HFFc6 (cell line): Measurements from ENCODE around the gene NEGR1. TPM values are rescaled to one million over a fixed set of nuclear protein-coding genes. Genes with fewer than 3 reads are reported as not detected.

ENCODE experiments used
- DNase-seq: peaks from one replicate; pipeline ENCODE4 v3.0.0-alpha.2; 2018
- H3K27ac Mint-ChIP-seq: 2 replicates; pipeline ENCODE4 v1.8.0; 2020; ENCODE audit warnings: mild to moderate bottlenecking, mixed read lengths
- H3K27me3 Mint-ChIP-seq: 2 replicates; pipeline ENCODE4 v1.8.0; 2021; ENCODE audit warnings: mild to moderate bottlenecking, moderate library complexity, mixed read lengths; ENCODE audit not compliant: insufficient read depth
- H3K36me3 Mint-ChIP-seq: 2 replicates; pipeline ENCODE4 v1.8.0; 2021; ENCODE audit warnings: low read depth, mixed read lengths
- H3K4me1 Mint-ChIP-seq: 2 replicates; pipeline ENCODE4 v1.8.0; 2020; ENCODE audit warnings: low read depth, mixed read lengths
- H3K4me3 Mint-ChIP-seq: 2 replicates; pipeline ENCODE4 v1.8.0; 2020; ENCODE audit warnings: mild to moderate bottlenecking, moderate library complexity, mixed read lengths
- H3K9me3 Mint-ChIP-seq: 2 replicates; pipeline ENCODE4 v1.8.0; 2020; ENCODE audit warnings: mild to moderate bottlenecking, mixed read lengths
- total RNA-seq, 6 experiments: library from RNA; stranded (reverse); fragmentation: NEBNext Ultra II Directional; extraction: Animal tissue kit (Norgen Biotek cat#: 25700); gene quantifications; 2 replicates in 1 of 6; 3 replicates in 5 of 6; pipeline ENCODE4 v1.2.3, GENCODE V29; 2021
- TF ChIP-seq, protein P1 (sequence below): fragments of 200-600 bp; sonication (generic); IDR thresholded peaks from 2 replicates; pipeline ENCODE4 v1.5.0; 2021; ENCODE audit warnings: antibody characterized with exemption, mild to moderate bottlenecking

The NEGR1 gene
- total RNA-seq, 6 experiments from 2014 or later = 52.8 to 67.6 (median 64.6) TPM

- TF ChIP-seq, protein P1, sequence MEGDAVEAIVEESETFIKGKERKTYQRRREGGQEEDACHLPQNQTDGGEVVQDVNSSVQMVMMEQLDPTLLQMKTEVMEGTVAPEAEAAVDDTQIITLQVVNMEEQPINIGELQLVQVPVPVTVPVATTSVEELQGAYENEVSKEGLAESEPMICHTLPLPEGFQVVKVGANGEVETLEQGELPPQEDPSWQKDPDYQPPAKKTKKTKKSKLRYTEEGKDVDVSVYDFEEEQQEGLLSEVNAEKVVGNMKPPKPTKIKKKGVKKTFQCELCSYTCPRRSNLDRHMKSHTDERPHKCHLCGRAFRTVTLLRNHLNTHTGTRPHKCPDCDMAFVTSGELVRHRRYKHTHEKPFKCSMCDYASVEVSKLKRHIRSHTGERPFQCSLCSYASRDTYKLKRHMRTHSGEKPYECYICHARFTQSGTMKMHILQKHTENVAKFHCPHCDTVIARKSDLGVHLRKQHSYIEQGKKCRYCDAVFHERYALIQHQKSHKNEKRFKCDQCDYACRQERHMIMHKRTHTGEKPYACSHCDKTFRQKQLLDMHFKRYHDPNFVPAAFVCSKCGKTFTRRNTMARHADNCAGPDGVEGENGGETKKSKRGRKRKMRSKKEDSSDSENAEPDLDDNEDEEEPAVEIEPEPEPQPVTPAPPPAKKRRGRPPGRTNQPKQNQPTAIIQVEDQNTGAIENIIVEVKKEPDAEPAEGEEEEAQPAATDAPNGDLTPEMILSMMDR = no peak
- Mint-ChIP-seq H3K9me3 (no peaks in the 10 kb centered on the region), H3K4me1 (peaks cover 17% of the 10 kb centered on the region), H3K36me3 (no peaks in the 10 kb centered on the region), H3K4me3 (no peak overlapping the region), H3K27ac (no peak overlapping the region), H3K27me3 (no peaks in the 10 kb centered on the region; the same call in 1 of the 2 replicates)
- DNase-seq = no peak
Measured at GRCh38 chr1:71785450-71785849, 496.9 kb downstream of the NEGR1 start.

GRCh38 chr1:71785000-71785399 is 497.3 kb downstream of the NEGR1 start:
- no peaks in the 10 kb centered on the region; the same call in 1 of the 2 replicates for H3K27me3 Mint-ChIP-seq
- no peak overlapping the region for H3K4me3 Mint-ChIP-seq
- peaks cover 19% of the 10 kb centered on the region for H3K4me1 Mint-ChIP-seq
- no peaks in the 10 kb centered on the region for H3K36me3 Mint-ChIP-seq
- DNase-seq = no peak
- H3K9me3 Mint-ChIP-seq = no peaks in the 10 kb centered on the region
- TF ChIP-seq, protein P1 = no peak
- H3K27ac Mint-ChIP-seq = no peak overlapping the region

DNA sequence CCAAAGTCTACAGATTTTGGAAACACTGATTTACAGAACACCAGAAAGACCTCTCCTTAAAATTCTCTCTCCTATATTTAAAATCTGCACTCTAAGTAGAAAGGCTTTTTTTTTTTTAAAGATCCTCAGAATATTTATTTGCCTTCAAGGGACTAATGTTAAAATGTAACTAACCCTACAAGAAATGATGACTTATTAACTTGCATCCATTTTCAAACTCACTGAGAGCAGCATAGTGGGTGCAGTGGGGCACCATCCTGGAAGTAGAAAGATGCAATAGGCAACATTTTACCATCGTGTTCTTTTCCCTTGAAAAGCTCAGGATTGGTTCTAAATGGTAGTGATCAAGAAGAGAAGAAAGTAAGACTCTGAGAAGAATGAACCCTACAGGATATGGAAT is 498.1 kb downstream of the NEGR1 start:
- no peaks in the 10 kb centered on the region for H3K9me3 Mint-ChIP-seq
- DNase-seq = no peak
- no peaks in the 10 kb centered on the region; the same call in 1 of the 2 replicates for H3K27me3 Mint-ChIP-seq
- peaks cover 19% of the 10 kb centered on the region for H3K4me1 Mint-ChIP-seq
- no peak overlapping the region for H3K4me3 Mint-ChIP-seq
- no peak overlapping the region for H3K27ac Mint-ChIP-seq
- H3K36me3 Mint-ChIP-seq = no peaks in the 10 kb centered on the region
- TF ChIP-seq, protein P1 = no peak

- no peak for DNase-seq
- no peak overlapping the region for H3K4me3 Mint-ChIP-seq
- no peaks in the 10 kb centered on the region for H3K36me3 Mint-ChIP-seq
- H3K4me1 Mint-ChIP-seq = peaks cover 13% of the 10 kb centered on the region
- no peak overlapping the region for H3K27ac Mint-ChIP-seq
- no peaks in the 10 kb centered on the region for H3K9me3 Mint-ChIP-seq
- TF ChIP-seq, protein P1 = no peak
- H3K27me3 Mint-ChIP-seq = no peaks in the 10 kb centered on the region; the same call in 1 of the 2 replicates
Measured at GRCh38 chr1:71783071-71783470, 499.3 kb downstream of the NEGR1 start.

GRCh38 chr1:71781450-71781849 is 500.9 kb downstream of the NEGR1 start:
- TF ChIP-seq, protein P1 = no peak
- no peak for DNase-seq
- Mint-ChIP-seq H3K27me3 (no peaks in the 10 kb centered on the region; the same call in 1 of the 2 replicates), H3K4me3 (no peak overlapping the region), H3K27ac (no peak overlapping the region), H3K9me3 (no peaks in the 10 kb centered on the region), H3K36me3 (no peaks in the 10 kb centered on the region), H3K4me1 (peaks cover 8% of the 10 kb centered on the region)

- no peaks in the 10 kb centered on the region for H3K9me3 Mint-ChIP-seq
- H3K27me3 Mint-ChIP-seq = no peaks in the 10 kb centered on the region; the same call in 1 of the 2 replicates
- H3K27ac Mint-ChIP-seq = no peak overlapping the region
- no peaks in the 10 kb centered on the region for H3K36me3 Mint-ChIP-seq
- TF ChIP-seq, protein P1 = no peak
- no peak overlapping the region for H3K4me3 Mint-ChIP-seq
- H3K4me1 Mint-ChIP-seq = peaks cover 8% of the 10 kb centered on the region
- no peak for DNase-seq
Measured at GRCh38 chr1:71780681-71781080, 501.7 kb downstream of the NEGR1 start.
